ENCODE measurements around the gene USE1.

DNA sequence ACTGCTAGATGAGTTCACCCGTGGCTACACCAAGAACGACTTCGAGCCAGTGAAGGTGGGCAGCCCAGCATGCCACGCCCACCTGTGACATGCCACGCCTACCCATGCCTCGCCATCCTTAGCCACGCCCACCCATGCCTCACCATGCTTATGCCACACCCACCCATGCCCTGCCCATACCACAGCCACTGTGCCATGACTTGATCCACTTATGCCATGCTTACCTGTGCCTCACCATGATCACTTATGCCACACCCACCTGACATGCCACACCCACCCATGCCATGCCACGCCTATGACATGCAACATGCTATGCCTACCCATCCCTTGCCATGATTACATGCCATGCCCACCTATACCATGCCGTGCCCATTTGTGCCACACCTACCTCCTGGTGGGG, 12.9 kb upstream of the USE1 start:
- TF ChIP-seq CTCF (IDR thresholded peaks at IDR 0.05) (no peak), POLR2A (IDR thresholded peaks at IDR 0.05) (no peak), EP300 (IDR thresholded peaks at IDR 0.05) (no peak), POLR2AphosphoS5 (IDR thresholded peaks at IDR 0.05) (no peak)

Measured in upper lobe of left lung (tissue), 4 donors.